ENCODE data around the gene SIGLEC7. TPM values are rescaled to one million over a fixed set of nuclear protein-coding genes. Genes with fewer than 3 reads are reported as not detected.

SIGLEC7 gene
- total and polyA plus RNA-seq, 10 donors = 6.8 to 59.9 (median 26.5) TPM

DNA sequence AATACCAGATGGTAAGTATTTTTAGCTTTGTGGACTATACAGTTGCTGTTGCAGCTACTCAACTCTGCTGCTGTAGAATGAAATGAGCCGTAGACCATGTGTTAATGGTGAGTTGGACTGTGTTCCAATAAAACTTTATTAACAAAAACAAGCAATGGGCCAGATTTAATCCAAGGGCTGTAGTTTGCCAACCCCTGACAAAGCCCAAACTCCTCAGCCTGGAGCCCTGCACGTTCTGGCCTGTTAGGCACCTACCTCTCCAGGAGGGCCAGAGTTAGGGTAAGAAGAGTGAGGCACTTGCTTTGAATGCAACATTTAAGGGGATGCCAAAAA lies 46.1 kb downstream of the SIGLEC7 start:
- Histone ChIP-seq H3K9me3 (no peaks in the 10 kb centered on the region), H3K27ac (no peak overlapping the region), H3K36me3 (no peaks in the 10 kb centered on the region), H3K27me3 (replicated peaks in 1 of 7) (peaks cover 0 to 44% (median 11%) of the 10 kb centered on the region in 7 donors), H3K4me1 (peaks cover 0 to 5% (median 0%) of the 10 kb centered on the region in 6 donors), H3K4me3 (no peak overlapping the region)
- 83 to 90% (median 87%) methylated on average over 2 of the region's 2 CpGs for WGBS, 5 donors
- TF ChIP-seq POLR2A (IDR thresholded peaks at IDR 0.05) = no peak
- TF ChIP-seq, protein P1, sequence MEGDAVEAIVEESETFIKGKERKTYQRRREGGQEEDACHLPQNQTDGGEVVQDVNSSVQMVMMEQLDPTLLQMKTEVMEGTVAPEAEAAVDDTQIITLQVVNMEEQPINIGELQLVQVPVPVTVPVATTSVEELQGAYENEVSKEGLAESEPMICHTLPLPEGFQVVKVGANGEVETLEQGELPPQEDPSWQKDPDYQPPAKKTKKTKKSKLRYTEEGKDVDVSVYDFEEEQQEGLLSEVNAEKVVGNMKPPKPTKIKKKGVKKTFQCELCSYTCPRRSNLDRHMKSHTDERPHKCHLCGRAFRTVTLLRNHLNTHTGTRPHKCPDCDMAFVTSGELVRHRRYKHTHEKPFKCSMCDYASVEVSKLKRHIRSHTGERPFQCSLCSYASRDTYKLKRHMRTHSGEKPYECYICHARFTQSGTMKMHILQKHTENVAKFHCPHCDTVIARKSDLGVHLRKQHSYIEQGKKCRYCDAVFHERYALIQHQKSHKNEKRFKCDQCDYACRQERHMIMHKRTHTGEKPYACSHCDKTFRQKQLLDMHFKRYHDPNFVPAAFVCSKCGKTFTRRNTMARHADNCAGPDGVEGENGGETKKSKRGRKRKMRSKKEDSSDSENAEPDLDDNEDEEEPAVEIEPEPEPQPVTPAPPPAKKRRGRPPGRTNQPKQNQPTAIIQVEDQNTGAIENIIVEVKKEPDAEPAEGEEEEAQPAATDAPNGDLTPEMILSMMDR (IDR thresholded peaks at IDR 0.05 in 8 of 11, conservative IDR thresholded peaks at IDR 0.05 in 3 of 11) = no peak
- TF ChIP-seq POLR2AphosphoS5 (IDR thresholded peaks at IDR 0.05) = no peak
- intact Hi-C loops (cut with DNase I; ENCODE audit: low total_unique reads) = no loop called here
- no peak for DNase-seq

DNA sequence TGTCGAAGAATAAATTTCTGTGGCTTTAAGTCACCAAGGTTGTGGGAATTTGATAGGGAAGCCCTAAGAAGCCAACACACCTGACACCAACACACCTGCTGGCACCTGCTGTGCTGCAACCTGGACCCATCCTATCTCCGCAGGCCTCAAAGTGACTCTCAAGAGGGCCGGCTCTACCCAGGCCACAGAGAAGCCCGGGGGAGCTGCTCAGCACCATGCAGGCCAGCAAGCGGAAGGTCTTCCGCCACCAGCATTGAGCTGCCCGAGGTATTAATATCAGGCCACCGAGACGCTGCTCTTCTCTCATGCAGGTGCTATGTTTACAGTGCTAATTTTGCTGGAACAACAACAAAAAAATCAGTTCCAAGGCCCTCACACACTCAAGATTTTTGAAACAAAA lies 50.6 kb downstream of the SIGLEC7 start:
- 90 to 95% (median 92%) methylated on average over 7 to 9 of the region's 9 CpGs for WGBS, 5 donors
- Histone ChIP-seq H3K4me1 (no peaks in the 10 kb centered on the region), H3K9me3 (no peaks in the 10 kb centered on the region), H3K36me3 (no peaks in the 10 kb centered on the region), H3K4me3 (no peak overlapping the region), H3K27me3 (replicated peaks in 1 of 7) (peaks cover 0 to 16% (median 0%) of the 10 kb centered on the region in 7 donors), H3K27ac (no peak overlapping the region)
- DNase-seq = no peak
- intact Hi-C loops (cut with DNase I; ENCODE audit: low total_unique reads) = no loop called here
- TF ChIP-seq POLR2A (IDR thresholded peaks at IDR 0.05) (no peak), POLR2AphosphoS5 (IDR thresholded peaks at IDR 0.05) (no peak)
- TF ChIP-seq, protein P1 (IDR thresholded peaks at IDR 0.05 in 8 of 11, conservative IDR thresholded peaks at IDR 0.05 in 3 of 11) = no peak

DNA sequence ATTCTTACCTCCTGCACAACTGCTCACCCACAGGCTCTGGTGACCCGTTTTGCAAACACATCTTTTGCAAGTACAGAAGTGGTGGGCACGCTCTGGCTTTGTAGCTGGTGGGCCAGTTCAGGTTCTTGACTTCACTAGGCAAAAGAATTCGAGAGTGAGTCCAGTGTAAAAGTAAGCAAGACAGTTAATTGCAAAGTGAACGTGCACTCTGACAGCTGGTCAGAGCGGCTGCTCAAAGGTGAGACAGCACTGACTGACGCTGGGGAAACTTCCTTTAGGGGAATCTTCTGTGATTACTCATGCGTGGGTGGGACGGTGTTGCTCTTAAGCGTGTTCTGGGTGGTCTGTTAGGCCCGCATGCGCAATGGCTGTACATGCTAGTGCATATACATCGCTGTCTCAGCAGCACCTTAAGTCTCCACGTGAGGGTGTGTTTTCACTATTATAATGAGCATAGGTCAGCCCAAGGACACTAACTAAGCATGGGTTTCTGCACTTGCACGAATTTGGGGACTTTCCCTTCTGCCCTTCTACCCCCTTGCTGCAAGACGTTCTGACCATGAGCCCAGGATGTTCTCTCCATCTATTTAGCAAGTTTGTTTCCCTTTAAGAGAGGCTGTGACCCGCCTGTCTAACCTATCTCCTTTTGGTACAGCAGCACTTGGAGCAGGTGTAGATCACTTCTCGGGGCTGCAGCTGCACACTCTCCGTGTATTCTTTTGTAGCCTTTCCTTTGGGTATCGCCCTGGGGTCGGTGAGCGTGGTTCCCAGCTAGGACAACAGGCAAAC lies 52.6 kb downstream of the SIGLEC7 start:
- Histone ChIP-seq H3K9me3 (no peaks in the 10 kb centered on the region), H3K27ac (no peak overlapping the region), H3K4me3 (no peak overlapping the region), H3K27me3 (replicated peaks in 1 of 7) (peaks cover 0 to 34% (median 0%) of the 10 kb centered on the region in 7 donors), H3K4me1 (no peaks in the 10 kb centered on the region), H3K36me3 (no peaks in the 10 kb centered on the region)
- intact Hi-C loops (cut with DNase I; ENCODE audit: low total_unique reads) = no loop called here
- TF ChIP-seq, protein P1 (IDR thresholded peaks at IDR 0.05 in 8 of 11, conservative IDR thresholded peaks at IDR 0.05 in 3 of 11) = no peak
- TF ChIP-seq POLR2A (IDR thresholded peaks at IDR 0.05) = no peak
- no peak for TF ChIP-seq POLR2AphosphoS5 (IDR thresholded peaks at IDR 0.05)
- no peak for DNase-seq
- 59 to 72% (median 66%) methylated on average over 18 to 21 of the region's 21 CpGs for WGBS, 5 donors

DNA sequence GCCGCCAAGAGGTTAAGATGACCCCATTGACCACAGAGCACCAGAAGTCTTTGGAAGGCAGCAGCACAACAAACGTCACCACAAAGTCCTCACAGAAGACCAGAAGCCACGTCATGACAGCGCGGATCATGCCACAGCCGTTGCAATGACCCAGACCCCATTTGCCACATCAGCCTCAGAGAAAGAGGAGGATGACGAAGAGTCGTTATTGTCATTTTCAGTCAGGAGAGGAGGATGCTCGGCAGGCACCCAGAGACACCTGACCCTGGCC lies 53.1 kb downstream of the SIGLEC7 start:
- TF ChIP-seq, protein P1 (IDR thresholded peaks at IDR 0.05 in 8 of 11, conservative IDR thresholded peaks at IDR 0.05 in 3 of 11) = no peak
- no peak for TF ChIP-seq POLR2AphosphoS5 (IDR thresholded peaks at IDR 0.05)
- TF ChIP-seq POLR2A (IDR thresholded peaks at IDR 0.05) = no peak
- H3K4me3 ChIP-seq = no peak overlapping the region
- H3K27ac ChIP-seq = no peak overlapping the region
- DNase-seq = no peak
- intact Hi-C loops (cut with DNase I; ENCODE audit: low total_unique reads) = no loop called here
- peaks cover 0 to 39% (median 0%) of the 10 kb centered on the region in 7 donors for H3K27me3 ChIP-seq (replicated peaks in 1 of 7)
- H3K4me1 ChIP-seq = no peaks in the 10 kb centered on the region
- 78 to 93% (median 85%) methylated on average over 9 of the region's 9 CpGs for WGBS, 5 donors
- no peaks in the 10 kb centered on the region for H3K36me3 ChIP-seq
- H3K9me3 ChIP-seq = no peaks in the 10 kb centered on the region

Measured in spleen (tissue), 11 donors.